Colon (tissue), 2 donors: ENCODE measurements around the gene YIF1A.

Experiments used
- FAIRE-seq: peaks from 2 replicates; lab custom pipeline; 2012; peaks lifted over from hg19 to GRCh38; lab: Jason Lieb, UNC
- donor health status: control.
- donor health status: control.

Gene YIF1A

GRCh38 chr11:66243782-66244535 lies 45.0 kb downstream of the YIF1A start:
- no peak for FAIRE-seq

- no peak for FAIRE-seq
Measured at GRCh38 chr11:66242095-66242765, 46.7 kb downstream of the YIF1A start.

DNA sequence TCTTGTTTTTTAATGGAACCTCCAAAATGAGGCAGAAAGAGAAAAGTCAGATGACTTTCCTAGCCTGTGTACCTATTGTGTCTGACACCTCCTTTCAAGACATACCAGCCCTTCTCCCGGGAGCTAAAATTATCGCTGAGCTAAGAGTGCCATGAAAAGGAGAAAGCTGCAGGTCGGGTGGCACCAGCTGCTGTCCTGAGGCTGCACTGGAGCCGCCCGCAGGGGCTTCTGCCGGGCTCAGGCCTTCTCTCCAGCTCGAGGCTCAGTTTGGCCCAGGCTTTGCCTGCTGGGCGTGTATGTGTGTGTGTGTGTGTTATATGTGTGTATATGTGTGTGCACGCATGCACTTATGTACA lies 48.2 kb downstream of the YIF1A start:
- no peak for FAIRE-seq

DNA sequence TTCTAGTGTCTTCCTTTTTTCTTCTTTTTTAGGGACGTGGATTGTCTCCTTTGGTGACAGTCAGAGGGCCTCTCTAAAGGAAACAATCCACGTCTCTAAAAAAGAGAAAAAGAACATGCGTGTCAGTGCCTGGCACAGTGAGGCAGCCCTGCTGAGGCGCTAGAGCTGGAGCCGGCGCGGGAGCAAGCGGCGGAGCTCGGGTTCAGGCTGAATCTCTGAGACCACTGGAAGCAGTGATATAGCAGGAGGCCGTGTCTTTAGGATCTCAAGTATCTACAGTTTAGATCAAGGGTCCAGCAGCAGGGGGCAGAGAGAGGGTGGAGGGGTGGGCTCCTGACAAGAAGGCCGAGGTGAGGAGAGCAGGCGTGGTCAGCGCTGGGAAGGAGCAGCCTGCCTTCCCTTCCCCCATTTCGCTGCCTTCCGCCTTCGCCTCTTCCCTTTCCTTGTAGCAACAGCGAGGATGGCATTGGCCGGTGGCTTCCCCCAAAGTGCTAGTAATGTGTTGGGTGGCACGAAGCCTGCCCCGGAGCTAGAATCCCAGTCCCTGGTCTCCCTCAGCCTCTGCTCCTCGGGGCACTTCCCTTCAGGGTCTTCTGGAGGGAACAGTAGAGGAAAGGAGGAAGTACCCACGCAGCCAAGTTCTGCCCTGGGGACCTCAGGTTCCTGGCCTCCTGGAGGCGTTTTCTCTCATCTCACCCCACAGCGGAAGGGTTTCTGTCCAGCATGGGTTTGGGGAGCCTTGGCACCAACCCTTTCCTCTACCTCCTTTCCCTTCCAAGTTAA lies 48.8 kb downstream of the YIF1A start:
- no peak for FAIRE-seq

DNA sequence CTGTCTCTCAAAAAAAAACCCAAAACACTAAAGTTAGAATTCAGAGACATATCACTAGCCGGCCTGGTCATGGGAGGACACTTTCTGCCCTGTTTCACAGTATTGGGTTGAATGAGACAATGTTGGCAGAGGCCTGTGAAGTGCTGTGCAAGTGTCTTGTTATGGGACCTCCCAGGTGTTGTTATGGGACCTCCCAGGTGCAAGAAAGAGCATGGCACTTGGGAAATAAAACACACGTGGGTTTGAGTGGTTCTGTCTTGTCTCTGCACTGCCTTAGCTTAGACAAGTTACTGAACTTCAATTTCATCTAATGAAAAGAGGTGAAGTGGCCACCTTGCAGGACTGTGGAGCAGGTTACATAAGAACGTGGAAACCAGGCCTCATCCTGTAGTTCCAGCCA lies 49.4 kb downstream of the YIF1A start:
- FAIRE-seq, result no peak

DNA sequence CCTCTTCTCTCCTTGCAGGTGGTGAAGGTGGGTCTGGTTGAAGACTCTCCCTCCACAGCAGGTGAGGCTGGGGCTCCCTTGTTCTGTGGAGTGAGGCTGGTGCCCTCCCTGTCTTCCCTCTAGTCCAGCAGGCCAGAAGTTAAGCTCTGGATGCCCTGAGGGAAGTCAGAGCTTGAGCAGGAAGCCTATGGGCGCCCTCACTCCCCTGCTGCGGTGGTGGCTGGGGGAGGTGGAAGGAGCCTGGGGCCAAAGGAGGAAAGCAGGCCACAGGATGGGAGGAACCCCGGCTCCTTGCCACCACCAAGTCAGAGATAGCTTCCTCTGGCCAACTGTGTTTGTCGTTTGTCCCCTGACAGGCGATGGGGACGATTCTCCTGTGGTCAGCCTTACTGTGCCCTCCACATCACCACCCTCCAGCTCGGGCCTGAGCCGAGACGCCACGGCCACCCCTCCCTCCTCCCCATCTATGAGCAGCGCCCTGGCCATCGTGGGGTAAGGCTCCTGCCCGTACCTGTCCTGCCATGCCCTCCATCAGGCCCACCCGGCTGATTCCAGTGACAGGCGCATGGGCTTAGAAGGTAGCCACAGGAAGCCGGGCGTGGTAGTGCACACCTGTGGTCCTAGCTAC lies 50.0 kb downstream of the YIF1A start:
- FAIRE-seq, result no peak

- FAIRE-seq, result no peak
Measured at GRCh38 chr11:66237867-66238266, 51.1 kb downstream of the YIF1A start.

- FAIRE-seq, result no peak
Measured at GRCh38 chr11:66235141-66235540, 53.8 kb downstream of the YIF1A start.
